ENCODE measurements around the gene MRPL9.

Gene MRPL9

GRCh38 chr1:151713874-151714273 lies 49.4 kb downstream of the MRPL9 start:
- in situ Hi-C loops (cut with MboI; ENCODE audit: low sequenced_read_pairs), result no loop called here

DNA sequence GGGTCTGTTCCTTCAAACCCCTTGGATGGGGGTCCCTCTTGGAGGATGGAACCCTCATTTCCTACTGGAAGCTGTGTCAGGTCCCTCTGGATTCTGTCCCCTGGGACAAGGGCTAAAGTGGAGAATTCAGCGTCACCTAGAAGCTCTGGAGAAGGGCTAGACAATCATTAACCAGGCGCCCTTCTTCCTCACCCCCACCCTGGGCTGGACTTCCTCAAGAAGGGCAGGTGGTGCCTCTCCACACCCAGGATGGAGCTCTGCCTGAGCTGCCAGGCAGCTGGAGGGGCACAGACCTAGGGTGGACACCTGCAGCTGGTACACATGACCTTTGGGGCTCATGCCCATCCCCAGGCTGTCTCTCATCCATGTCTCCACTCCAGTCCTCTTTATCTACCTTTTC lies 50.3 kb downstream of the MRPL9 start:
- in situ Hi-C loops (cut with MboI; ENCODE audit: low sequenced_read_pairs), result no loop called here

- in situ Hi-C loops (cut with MboI; ENCODE audit: low sequenced_read_pairs), result no loop called here
Measured at GRCh38 chr1:151711951-151712350, 51.3 kb downstream of the MRPL9 start.

GRCh38 chr1:151711044-151711800 lies 52.1 kb downstream of the MRPL9 start:
- in situ Hi-C loops (cut with MboI; ENCODE audit: low sequenced_read_pairs), result no loop called here

DNA sequence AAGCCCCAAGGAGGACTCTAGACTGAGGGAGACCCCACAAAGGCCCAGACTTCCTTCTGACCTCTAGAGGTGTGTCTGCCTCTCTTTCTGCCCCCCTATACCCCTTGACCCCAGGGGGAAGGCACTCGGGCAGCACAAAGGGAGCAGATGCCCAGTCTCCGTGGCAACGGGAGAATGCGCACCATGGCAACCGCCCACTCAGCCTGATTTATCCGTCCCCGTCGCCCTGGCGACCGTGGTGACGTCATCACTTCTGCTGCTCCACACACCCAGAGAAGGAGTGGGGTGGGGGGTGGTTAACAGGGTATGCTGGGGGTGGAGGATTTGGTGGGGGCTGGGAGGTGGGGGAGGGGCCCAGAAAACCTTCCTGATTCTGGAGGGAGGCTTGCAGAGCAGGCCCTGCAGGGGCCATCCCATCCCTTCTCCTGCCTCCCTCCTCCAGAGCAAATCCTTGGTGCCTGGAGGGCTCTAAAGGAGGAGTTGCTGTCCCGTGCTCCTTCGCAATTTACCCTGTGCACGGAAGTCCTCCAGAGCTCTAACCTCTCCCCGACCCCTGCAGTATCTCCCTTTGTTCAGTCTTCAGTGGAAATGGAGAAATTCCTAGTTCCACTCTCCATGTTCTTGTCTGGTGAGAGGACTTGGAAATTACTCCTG lies 53.0 kb downstream of the MRPL9 start:
- in situ Hi-C loops (cut with MboI; ENCODE audit: low sequenced_read_pairs), result no loop called here
